Measurements from ENCODE around the gene TAS2R16.

The TAS2R16 gene

GRCh38 chr7:122983261-122983660, 12.2 kb downstream of the TAS2R16 start:
- TF ChIP-seq CTCF (IDR thresholded peaks at IDR 0.05; ENCODE audit: control insufficient read depth, extremely low read depth, insufficient read depth) = no peak
- H3K4me3 ChIP-seq (ENCODE audit: low read depth, low read length) = no peak overlapping the region
- no peak for DNase-seq (ENCODE audit: low read depth)

GRCh38 chr7:122975341-122975740, 20.2 kb downstream of the TAS2R16 start:
- no peak for DNase-seq (ENCODE audit: low read depth)
- H3K4me3 ChIP-seq (ENCODE audit: low read depth, low read length) = no peak overlapping the region
- TF ChIP-seq CTCF (IDR thresholded peaks at IDR 0.05; ENCODE audit: control insufficient read depth, extremely low read depth, insufficient read depth) = no peak

- no peak overlapping the region for H3K4me3 ChIP-seq (ENCODE audit: low read depth, low read length)
- no peak for DNase-seq (ENCODE audit: low read depth)
- TF ChIP-seq CTCF (IDR thresholded peaks at IDR 0.05; ENCODE audit: control insufficient read depth, extremely low read depth, insufficient read depth) = no peak
These were observed 21.3 kb downstream of the TAS2R16 start for GRCh38 chr7:122974229-122974628.

- DNase-seq (ENCODE audit: low read depth) = no peak
- TF ChIP-seq CTCF (IDR thresholded peaks at IDR 0.05; ENCODE audit: control insufficient read depth, extremely low read depth, insufficient read depth) = no peak
- H3K4me3 ChIP-seq (ENCODE audit: low read depth, low read length) = no peak overlapping the region
These were observed 23.4 kb downstream of the TAS2R16 start for GRCh38 chr7:122972056-122972455.

- TF ChIP-seq CTCF (IDR thresholded peaks at IDR 0.05; ENCODE audit: control insufficient read depth, extremely low read depth, insufficient read depth) = no peak
- peak; percentile 74 for DNase-seq (ENCODE audit: low read depth)
- H3K4me3 ChIP-seq (ENCODE audit: low read depth, low read length) = 0 out of 2 replicates have a peak overlapping the region, but pooled peaks have one; percentile 15
These were observed 24.5 kb downstream of the TAS2R16 start for GRCh38 chr7:122970740-122971725.

GRCh38 chr7:122968389-122968788, 27.1 kb downstream of the TAS2R16 start:
- no peak overlapping the region for H3K4me3 ChIP-seq (ENCODE audit: low read depth, low read length)
- no peak for TF ChIP-seq CTCF (IDR thresholded peaks at IDR 0.05; ENCODE audit: control insufficient read depth, extremely low read depth, insufficient read depth)
- DNase-seq (ENCODE audit: low read depth) = no peak
